ENCODE measurements around the gene ERMN.

Gene ERMN

DNA sequence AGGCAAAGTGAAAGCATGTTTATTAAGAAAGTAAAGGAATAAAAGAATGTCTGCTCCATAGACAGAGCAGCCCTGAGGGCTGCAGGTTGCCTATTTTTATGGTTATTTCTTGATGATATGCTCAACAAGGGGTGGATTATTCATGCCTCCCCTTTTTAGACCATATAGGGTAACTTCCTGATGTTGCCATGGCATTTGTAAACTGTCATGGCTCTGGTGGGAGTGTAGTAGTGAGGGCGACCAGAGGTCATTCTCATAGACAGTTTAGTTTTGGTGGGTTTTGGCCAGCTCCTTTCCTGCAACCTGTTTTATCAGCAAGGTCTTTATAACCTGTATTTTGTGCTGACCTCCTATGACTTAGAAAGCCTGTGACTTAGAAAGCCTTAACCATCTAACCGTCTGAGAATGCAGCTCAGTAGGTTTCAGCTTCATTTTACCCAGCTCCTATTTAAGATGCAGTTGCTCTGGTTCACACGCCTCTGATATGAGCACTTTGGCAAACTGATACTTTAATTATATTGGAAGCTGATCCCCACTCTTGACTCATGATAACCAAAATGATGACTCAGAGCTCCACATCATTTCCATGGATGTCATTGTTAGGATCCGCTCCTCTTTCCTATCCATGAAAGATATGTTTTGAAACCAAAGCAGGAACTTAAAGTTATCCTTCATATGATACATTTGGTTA is 14.5 kb upstream of the ERMN start:
- H3K4me1 Mint-ChIP-seq: peaks cover 21% of the 10 kb centered on the region
- no peak overlapping the region for H3K4me3 Mint-ChIP-seq
- H3K36me3 Mint-ChIP-seq: no peaks in the 10 kb centered on the region

DNA sequence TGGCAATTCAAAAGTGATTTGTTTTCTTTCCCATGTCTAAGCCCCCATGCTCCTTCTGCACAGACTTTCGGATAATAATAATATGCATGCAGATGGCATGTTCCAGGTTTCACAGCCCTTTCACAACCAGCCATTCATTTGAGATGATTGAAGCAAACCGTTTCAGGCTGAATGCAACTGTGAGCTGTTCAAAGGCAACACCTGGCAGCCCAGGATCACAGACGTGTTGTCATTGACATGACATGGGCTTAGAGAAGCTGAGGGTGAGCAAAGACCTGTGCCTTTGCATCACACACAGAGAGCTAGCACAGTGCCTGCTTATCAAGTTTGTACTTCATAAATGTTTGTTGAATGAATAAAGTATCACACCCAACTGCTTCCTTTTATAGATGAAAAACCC is 12.4 kb upstream of the ERMN start:
- Mint-ChIP-seq H3K9me3 (peaks cover 12% of the 10 kb centered on the region), H3K4me3 (no peak overlapping the region), H3K27ac (no peak overlapping the region), H3K36me3 (no peaks in the 10 kb centered on the region), H3K4me1 (peaks cover 41% of the 10 kb centered on the region)
- ATAC-seq: no peak
- no peak for DNase-seq (ENCODE audit: low spot score in 2 of 2)

More for the DNA sequence above, 14.5 kb upstream of the ERMN start:
- no peak for ATAC-seq
- DNase-seq (ENCODE audit: low spot score in 2 of 2): no peak
- Mint-ChIP-seq H3K27ac (no peak overlapping the region), H3K9me3 (peaks cover 25% of the 10 kb centered on the region)

DNA sequence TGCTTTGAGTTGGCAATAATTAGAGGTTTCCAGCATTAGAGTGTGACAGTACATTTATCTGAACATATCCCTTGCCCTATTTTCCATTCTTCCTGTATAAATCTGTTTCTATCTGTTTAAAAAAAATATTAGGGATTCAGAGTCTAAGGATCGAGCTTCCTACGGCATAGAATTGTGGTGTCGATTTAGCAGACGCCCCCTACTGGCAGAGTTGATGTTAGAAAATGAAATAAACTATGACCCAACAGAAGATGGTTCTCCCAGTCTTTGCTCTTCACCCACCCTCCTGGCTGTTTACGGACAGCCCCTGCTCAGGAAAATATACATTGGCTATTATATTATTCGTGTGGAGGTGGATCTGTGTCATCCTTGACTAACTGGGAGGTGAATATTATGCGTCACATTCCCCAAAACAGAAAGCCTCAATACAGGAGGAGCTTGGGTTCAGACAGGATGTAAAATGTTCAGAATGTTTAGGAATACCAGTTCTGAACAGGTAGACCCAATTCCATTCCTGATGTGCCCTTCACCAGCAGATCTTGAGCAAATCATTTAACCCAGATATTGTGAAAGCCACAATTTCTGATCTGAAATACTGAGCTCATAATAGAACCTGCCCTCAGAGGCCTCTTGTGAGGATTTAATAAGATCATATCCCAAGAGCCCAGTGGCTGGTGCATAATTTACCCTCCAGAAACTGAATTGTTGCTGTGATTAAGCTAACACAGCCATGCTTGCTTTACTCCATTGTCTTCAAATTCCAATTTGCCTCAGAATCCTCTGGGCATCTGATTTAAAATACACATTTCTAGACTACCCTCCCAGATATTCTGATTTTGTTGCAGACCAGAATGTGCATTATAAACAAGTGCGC is 10.8 kb upstream of the ERMN start:
- H3K9me3 Mint-ChIP-seq: no peaks in the 10 kb centered on the region
- H3K4me1 Mint-ChIP-seq: peaks cover 42% of the 10 kb centered on the region
- peak overlapping the region; percentile 34 for H3K4me3 Mint-ChIP-seq
- DNase-seq (ENCODE audit: low spot score in 2 of 2) (peak; percentile 30 to 58), ATAC-seq (peak; percentile 40)
- H3K36me3 Mint-ChIP-seq: no peaks in the 10 kb centered on the region
- no peak overlapping the region for H3K27ac Mint-ChIP-seq

DNA sequence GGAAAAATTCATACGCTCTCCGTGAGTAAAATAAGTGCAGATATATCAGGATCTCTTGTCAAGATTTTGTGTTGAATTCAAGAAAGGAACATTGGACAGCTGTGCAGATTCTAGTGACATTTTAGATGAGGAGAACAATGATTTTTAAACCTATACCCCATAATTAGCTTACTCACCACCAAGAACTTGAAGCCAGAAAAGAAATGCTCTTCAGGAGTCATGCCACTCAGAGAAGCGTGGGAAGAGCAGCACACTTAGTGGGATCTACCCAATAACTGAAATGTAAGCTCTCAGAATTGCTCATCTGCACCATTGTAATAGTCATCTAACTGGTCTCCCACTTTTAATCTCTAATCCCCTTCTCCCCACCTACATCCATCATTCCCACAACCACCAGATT is 9.2 kb upstream of the ERMN start:
- no peak overlapping the region for H3K4me3 Mint-ChIP-seq

DNA sequence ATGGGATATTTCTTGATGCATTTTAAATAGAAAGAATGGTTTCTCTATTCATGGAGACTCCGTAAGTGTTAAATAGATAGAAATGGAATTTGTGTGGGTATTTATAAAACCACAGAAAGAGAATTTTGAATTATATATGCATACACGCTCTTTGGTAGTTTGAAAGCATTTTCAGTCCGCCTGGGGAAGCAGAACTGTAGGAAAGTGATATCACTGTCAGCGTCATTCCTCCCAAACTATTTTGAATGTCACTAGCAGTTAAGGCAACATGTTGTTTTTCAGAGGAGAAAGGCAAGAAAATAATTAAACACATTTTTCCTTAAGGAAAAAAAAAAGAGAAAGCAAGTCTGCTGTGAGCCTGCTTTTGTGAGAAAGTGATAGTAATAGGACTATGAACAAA is 8.7 kb upstream of the ERMN start:
- ATAC-seq: no peak
- Mint-ChIP-seq H3K4me1 (peaks cover 55% of the 10 kb centered on the region), H3K36me3 (no peaks in the 10 kb centered on the region), H3K9me3 (no peaks in the 10 kb centered on the region), H3K4me3 (no peak overlapping the region), H3K27ac (no peak overlapping the region)
- no peak for DNase-seq (ENCODE audit: low spot score in 2 of 2)

More for the DNA sequence above, 9.2 kb upstream of the ERMN start:
- ATAC-seq: peak; percentile 41
- no peak for DNase-seq (ENCODE audit: low spot score in 2 of 2)
- Mint-ChIP-seq H3K27ac (no peak overlapping the region), H3K36me3 (no peaks in the 10 kb centered on the region), H3K4me1 (peaks cover 55% of the 10 kb centered on the region), H3K9me3 (no peaks in the 10 kb centered on the region)

DNA sequence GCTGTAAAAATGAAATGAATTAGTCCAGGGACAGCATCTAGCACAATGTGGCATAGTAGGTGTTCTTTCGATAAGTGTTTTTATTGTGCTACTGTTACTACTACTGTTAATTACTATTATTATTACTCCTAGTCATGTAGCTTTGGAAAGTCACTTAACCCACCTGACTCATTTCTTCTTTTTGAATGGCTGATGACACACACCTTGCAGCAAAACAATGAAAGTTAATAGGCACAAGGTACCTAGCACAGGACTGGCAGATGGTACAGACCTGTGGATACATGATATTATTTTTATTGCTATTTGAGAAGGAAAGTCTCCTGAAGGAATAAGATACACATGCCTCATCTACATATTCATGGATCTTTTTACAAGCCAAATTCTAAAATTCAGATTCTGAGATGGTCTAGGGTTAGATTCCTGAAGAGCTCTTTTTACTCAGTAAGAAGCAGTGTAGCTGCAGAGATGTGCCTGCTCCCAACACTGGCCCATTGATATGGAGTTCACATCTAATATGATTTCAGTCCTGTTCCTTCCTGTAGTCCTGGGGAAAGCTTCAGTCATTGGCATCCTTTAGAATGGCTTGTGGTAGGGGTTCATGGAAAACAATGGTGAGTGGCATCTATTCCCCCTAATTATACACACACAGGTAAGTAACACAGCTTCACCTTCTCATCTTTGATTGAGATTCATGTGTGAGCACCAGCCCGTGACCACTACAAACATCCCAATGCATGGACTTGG is 7.9 kb upstream of the ERMN start:
- H3K9me3 Mint-ChIP-seq: no peaks in the 10 kb centered on the region
- ATAC-seq (peak; percentile 94), DNase-seq (ENCODE audit: low spot score in 2 of 2) (no peak)
- H3K27ac Mint-ChIP-seq: peak overlapping the region; percentile 88
- peaks cover 55% of the 10 kb centered on the region for H3K4me1 Mint-ChIP-seq
- no peak overlapping the region for H3K4me3 Mint-ChIP-seq
- no peaks in the 10 kb centered on the region for H3K36me3 Mint-ChIP-seq

DNA sequence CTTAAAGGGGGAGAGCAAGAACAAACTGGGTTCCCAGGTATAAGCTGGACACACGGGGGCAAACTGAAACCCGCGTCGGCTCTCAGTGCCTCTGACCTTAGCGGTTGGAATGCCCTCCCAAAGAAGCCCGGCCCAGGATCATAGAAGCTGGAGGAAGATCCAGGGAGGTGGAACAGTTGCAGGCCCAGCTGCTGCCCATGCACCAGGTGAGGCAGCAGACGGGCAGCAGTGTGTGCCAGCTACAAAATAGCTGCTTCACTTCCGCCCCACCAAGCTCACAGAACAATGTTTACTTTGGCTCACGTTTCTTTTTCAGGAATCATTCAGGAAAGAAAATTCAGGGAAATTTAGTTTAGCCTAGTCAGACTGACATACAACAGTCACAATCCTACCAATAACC is 3.9 kb upstream of the ERMN start:
- Mint-ChIP-seq H3K36me3 (no peaks in the 10 kb centered on the region), H3K27ac (no peak overlapping the region), H3K9me3 (no peaks in the 10 kb centered on the region), H3K4me1 (peaks cover 47% of the 10 kb centered on the region), H3K4me3 (no peak overlapping the region)
- ATAC-seq: no peak
- no peak for DNase-seq (ENCODE audit: low spot score in 2 of 2)

DNA sequence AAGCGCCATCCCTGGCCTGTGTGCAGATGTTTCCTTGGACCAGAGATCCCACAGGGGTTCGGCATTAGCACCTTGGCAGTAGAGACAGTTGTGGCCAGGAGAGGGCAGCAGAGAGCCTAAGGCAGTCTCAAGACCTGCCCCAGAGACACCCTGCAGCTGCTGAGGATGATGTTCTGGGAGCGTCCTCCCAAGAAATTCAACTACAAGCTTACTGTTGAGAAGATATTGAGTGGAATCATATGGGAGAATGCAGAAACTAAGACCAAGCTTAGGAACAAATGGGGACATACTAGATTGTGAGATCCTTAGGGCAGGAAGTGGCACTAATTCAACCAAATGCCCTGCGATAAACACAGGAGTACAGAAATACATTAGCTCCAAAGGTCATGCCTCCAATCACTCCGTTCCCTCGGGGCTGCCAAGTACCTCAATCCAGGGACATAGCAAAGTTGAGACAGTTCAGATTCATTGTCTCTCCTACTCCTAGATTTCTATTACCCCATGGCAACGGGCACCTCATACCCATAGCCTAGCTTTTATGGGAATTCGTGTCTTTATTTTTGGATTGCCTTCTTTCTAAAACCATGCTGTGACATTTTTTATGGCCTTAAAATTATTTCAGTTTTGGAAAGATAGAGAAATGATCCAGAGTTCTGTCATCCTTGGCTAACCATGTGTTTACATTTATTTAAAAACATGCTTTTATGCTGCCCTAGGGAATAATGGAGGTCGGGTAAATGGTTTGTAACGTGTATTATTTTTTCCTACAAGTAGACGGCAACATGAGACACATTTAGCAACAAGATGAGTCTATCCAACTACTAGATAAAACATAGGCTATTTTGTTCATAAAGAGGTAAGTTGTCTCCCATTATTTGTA is 2.2 kb upstream of the ERMN start:
- Mint-ChIP-seq H3K4me1 (peaks cover 32% of the 10 kb centered on the region), H3K27ac (peak overlapping the region; percentile 66)

DNA sequence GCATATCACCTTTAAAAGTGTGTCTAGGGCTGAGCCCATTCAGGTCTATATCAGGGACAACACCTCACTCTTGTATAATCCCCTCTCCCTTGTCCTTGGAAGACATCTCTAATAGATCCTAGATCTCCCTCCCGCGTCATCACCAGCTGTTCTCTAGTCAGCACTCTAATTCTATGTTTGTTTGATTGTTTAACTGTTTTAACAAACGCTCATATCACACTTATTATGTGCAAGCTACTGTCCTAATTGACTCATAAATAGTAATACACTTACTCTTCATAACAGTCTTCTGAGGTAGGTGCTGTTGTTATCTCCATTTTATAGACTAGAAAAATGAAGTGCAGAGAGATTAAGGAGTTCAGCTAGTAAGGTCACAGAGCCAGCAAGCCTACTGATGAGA is 1.6 kb upstream of the ERMN start:
- ATAC-seq: peak; percentile 79

More for the DNA sequence above, 2.2 kb upstream of the ERMN start:
- Mint-ChIP-seq H3K4me3 (peak overlapping the region; percentile 39), H3K36me3 (no peaks in the 10 kb centered on the region), H3K9me3 (no peaks in the 10 kb centered on the region)
- peak; percentile 85 to 93 for DNase-seq (ENCODE audit: low spot score in 2 of 2)
- peak; percentile 96 for ATAC-seq

DNA sequence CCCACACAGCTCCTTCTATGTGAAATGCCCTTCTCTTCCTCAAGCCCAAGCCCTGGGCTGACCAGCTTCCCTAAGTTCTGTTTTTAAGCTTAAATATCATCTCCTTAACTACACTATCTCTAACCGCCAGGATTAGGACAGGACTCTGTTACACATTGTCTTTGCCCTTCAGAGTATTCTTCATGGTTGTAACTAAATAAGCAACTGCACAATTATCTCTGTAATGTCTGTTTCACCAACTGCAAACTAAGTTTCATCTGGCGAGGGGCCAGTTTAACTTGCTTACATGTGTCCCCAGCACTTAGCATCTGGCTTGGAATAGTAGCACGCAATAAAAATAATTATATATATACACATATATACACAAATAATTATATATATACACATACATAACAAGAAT is 1.1 kb upstream of the ERMN start:
- ATAC-seq (no peak), DNase-seq (ENCODE audit: low spot score in 2 of 2) (no peak)
- no peaks in the 10 kb centered on the region for H3K9me3 Mint-ChIP-seq
- no peak overlapping the region for H3K27ac Mint-ChIP-seq
- H3K4me3 Mint-ChIP-seq: no peak overlapping the region
- peaks cover 28% of the 10 kb centered on the region for H3K4me1 Mint-ChIP-seq
- no peaks in the 10 kb centered on the region for H3K36me3 Mint-ChIP-seq

More for the DNA sequence above, 1.6 kb upstream of the ERMN start:
- Mint-ChIP-seq H3K27ac (peak overlapping the region; percentile 66), H3K4me1 (peaks cover 28% of the 10 kb centered on the region), H3K4me3 (peak overlapping the region; percentile 39), H3K9me3 (no peaks in the 10 kb centered on the region), H3K36me3 (no peaks in the 10 kb centered on the region)
- DNase-seq (ENCODE audit: low spot score in 2 of 2): no peak

DNA sequence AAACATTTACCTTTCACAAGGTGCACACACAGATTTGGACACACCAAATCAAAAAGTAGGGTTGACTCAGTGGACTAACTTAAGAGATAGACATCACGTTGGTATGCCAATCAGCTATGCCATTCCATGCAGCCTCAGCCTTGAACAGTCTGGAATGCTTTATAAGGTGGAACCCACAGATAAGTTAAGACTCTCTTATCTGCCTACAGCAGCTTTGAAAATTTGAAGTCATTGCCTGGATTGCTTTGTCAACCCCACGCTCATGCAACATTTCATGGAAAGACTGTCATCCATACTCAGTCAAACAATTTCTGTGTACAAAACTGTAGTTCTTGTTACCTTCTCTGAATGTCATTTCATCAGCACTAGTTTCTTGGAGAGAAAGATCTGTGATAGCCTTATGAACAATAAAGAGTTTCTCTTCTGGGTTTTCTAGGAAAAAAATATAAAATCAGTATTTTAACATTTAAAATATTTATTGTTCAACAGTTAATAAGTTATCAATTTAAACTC is 1.2 kb downstream of the ERMN start:
- no peaks in the 10 kb centered on the region for H3K36me3 Mint-ChIP-seq
- ATAC-seq: no peak
- no peak overlapping the region for H3K27ac Mint-ChIP-seq
- H3K4me1 Mint-ChIP-seq: peaks cover 12% of the 10 kb centered on the region
- H3K9me3 Mint-ChIP-seq: no peaks in the 10 kb centered on the region
- H3K4me3 Mint-ChIP-seq: no peak overlapping the region
- DNase-seq (ENCODE audit: low spot score in 2 of 2): no peak

DNA sequence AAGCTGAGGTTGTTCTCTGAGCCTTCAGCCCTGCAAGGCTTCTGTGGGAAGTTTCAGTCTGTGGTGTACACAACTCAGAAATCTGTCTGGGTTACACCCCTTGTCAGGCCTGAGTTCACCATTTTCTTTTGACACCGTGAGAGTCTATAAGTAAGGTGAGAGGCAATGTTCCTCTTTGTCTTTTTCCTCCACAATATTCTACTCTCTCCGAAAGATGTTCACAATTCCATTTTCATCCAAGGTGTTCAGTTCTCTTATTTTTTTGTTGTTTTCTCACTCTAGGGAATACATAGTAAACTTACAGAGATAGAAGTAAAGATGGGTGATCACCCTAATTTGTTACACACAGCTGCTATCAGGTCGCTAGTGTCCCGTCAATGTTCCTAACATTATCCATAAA is 3.2 kb downstream of the ERMN start:
- H3K36me3 Mint-ChIP-seq: no peaks in the 10 kb centered on the region
- peaks cover 5% of the 10 kb centered on the region for H3K4me1 Mint-ChIP-seq
- DNase-seq (ENCODE audit: low spot score in 2 of 2): no peak
- H3K4me3 Mint-ChIP-seq: no peak overlapping the region
- no peaks in the 10 kb centered on the region for H3K9me3 Mint-ChIP-seq
- no peak overlapping the region for H3K27ac Mint-ChIP-seq
- ATAC-seq: no peak

DNA sequence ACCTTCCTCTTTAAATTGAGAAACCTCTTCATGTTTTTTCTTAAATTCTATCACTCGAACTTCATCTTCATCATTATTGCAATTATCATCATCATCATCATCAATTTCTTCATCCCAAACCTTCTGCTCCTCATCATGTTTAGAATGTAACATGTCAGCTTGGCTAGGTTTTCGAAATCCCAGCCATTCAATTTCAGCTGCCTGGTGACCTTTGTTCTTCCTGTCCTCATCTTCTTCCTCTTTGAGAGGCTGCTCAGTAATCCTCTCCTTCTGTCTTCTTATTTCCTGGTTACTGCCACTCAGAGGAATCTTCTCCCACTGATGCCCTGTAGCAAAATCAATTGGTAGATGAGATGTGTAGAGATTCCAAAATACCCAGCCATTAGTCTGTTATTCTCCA is 4.2 kb downstream of the ERMN start:
- Mint-ChIP-seq H3K4me3 (no peak overlapping the region), H3K4me1 (no peaks in the 10 kb centered on the region), H3K27ac (no peak overlapping the region), H3K36me3 (no peaks in the 10 kb centered on the region), H3K9me3 (no peaks in the 10 kb centered on the region)
- DNase-seq (ENCODE audit: low spot score in 2 of 2) (no peak), ATAC-seq (no peak)

DNA sequence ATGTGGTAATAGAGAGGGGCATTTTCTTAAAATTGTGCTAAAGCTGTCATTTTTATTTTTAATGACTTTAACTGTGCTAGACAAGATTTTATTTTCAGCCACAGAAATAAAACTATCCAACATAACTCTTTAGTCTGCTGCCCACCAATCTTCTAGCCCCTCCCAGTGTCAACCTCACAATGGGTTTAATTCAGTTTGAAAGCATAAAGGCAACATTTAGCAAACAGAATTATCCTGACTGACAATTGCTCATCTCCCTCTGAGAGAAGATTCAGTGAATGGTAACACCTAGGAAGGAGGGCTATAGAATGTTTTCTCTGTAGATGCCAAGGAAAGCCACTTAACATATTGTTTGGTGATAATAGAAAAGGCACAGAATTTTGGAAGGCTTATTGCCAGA is 5.2 kb downstream of the ERMN start:
- H3K9me3 Mint-ChIP-seq: no peaks in the 10 kb centered on the region
- no peak overlapping the region for H3K27ac Mint-ChIP-seq
- no peak for DNase-seq (ENCODE audit: low spot score in 2 of 2)
- H3K36me3 Mint-ChIP-seq: no peaks in the 10 kb centered on the region
- no peak overlapping the region for H3K4me3 Mint-ChIP-seq
- no peaks in the 10 kb centered on the region for H3K4me1 Mint-ChIP-seq
- no peak for ATAC-seq
